Measurements from ENCODE around the gene PAX2. TPM values are rescaled to one million over a fixed set of nuclear protein-coding genes. Genes with fewer than 3 reads are reported as not detected.

PAX2 gene
- total RNA-seq, 5 donors from 2014 or later (not counting 1 experiment from before 2014, with no cell fraction given), result not detected

GRCh38 chr10:100867261-100867963, 122.0 kb downstream of the PAX2 start:
- H3K9me3 Mint-ChIP-seq, result no peaks in the 10 kb centered on the region
- H3K36me3 ChIP-seq (ENCODE audit: control insufficient read depth in 2 of 2, extremely low read depth in 1 of 2, insufficient read depth in 1 of 2, low read length in 1 of 2), result no peaks in the 10 kb centered on the region
- CTCF ChIA-PET, result no interaction called here
- no peaks in the 10 kb centered on the region for H3K4me1 ChIP-seq (ENCODE audit: control insufficient read depth in 1 of 2, extremely low read depth in 1 of 2, insufficient read depth in 2 of 2, low read length in 2 of 2)
- H3K4me3 Mint-ChIP-seq, result no peak overlapping the region
- DNase-seq (no peak), ATAC-seq (replicated peaks in 1 of 4) (no peak)
- no peaks in the 10 kb centered on the region for H3K9me3 ChIP-seq
- no peak overlapping the region for H3K4me3 ChIP-seq (ENCODE audit: control insufficient read depth in 1 of 2, extremely low read depth in 1 of 2, low read length in 1 of 2)
- no peak overlapping the region for H3K27ac ChIP-seq (ENCODE audit: low read length)
- peaks cover 2 to 6% (median 2%) of the 10 kb centered on the region in 3 donors for H3K4me1 Mint-ChIP-seq
- POLR2A ChIA-PET, result no interaction called here
- H3K27me3 ChIP-seq (replicated peaks in 1 of 2; ENCODE audit: control insufficient read depth in 2 of 2, extremely low read depth in 1 of 2, insufficient read depth in 2 of 2, low read length in 1 of 2), result peaks cover 3 to 56% of the 10 kb centered on the region in 2 experiments
- no peaks in the 10 kb centered on the region for H3K36me3 Mint-ChIP-seq
- WGBS (ENCODE audit: insufficient coverage), result 14% methylated on average over 1 of the region's 8 CpGs
- H3K27ac Mint-ChIP-seq, result no peak overlapping the region
- peaks cover 30 to 48% of the 10 kb centered on the region in 2 donors for H3K27me3 Mint-ChIP-seq

- H3K36me3 ChIP-seq (ENCODE audit: control insufficient read depth in 2 of 2, extremely low read depth in 1 of 2, insufficient read depth in 1 of 2, low read length in 1 of 2), result no peaks in the 10 kb centered on the region
- no peaks in the 10 kb centered on the region for H3K36me3 Mint-ChIP-seq
- peaks cover 2 to 6% (median 2%) of the 10 kb centered on the region in 3 donors for H3K4me1 Mint-ChIP-seq
- H3K9me3 Mint-ChIP-seq, result no peaks in the 10 kb centered on the region
- H3K4me3 ChIP-seq (ENCODE audit: control insufficient read depth in 1 of 2, extremely low read depth in 1 of 2, low read length in 1 of 2), result no peak overlapping the region
- no peak overlapping the region for H3K4me3 Mint-ChIP-seq
- H3K9me3 ChIP-seq, result no peaks in the 10 kb centered on the region
- WGBS (ENCODE audit: insufficient coverage), result 80% methylated on average over 1 of the region's 3 CpGs
- ATAC-seq (replicated peaks in 1 of 4) (no peak), DNase-seq (no peak)
- ChIA-PET CTCF (no interaction called here), POLR2A (no interaction called here)
- H3K27ac Mint-ChIP-seq, result no peak overlapping the region
- peaks cover 3 to 62% of the 10 kb centered on the region in 2 experiments for H3K27me3 ChIP-seq (replicated peaks in 1 of 2; ENCODE audit: control insufficient read depth in 2 of 2, extremely low read depth in 1 of 2, insufficient read depth in 2 of 2, low read length in 1 of 2)
- H3K27ac ChIP-seq (ENCODE audit: low read length), result no peak overlapping the region
- H3K27me3 Mint-ChIP-seq, result peaks cover 21 to 46% of the 10 kb centered on the region in 2 donors
- H3K4me1 ChIP-seq (ENCODE audit: control insufficient read depth in 1 of 2, extremely low read depth in 1 of 2, insufficient read depth in 2 of 2, low read length in 2 of 2), result no peaks in the 10 kb centered on the region
These were observed 123.0 kb downstream of the PAX2 start for GRCh38 chr10:100868382-100868781.

GRCh38 chr10:100869399-100869798, 124.0 kb downstream of the PAX2 start:
- no peaks in the 10 kb centered on the region for H3K36me3 ChIP-seq (ENCODE audit: control insufficient read depth in 2 of 2, extremely low read depth in 1 of 2, insufficient read depth in 1 of 2, low read length in 1 of 2)
- DNase-seq (no peak), ATAC-seq (replicated peaks in 1 of 4) (no peak)
- H3K27me3 ChIP-seq (replicated peaks in 1 of 2; ENCODE audit: control insufficient read depth in 2 of 2, extremely low read depth in 1 of 2, insufficient read depth in 2 of 2, low read length in 1 of 2), result peaks cover 3 to 64% of the 10 kb centered on the region in 2 experiments
- Mint-ChIP-seq H3K4me3 (no peak overlapping the region), H3K4me1 (peaks cover 2 to 6% (median 2%) of the 10 kb centered on the region in 3 donors), H3K27ac (no peak overlapping the region), H3K9me3 (no peaks in the 10 kb centered on the region), H3K36me3 (no peaks in the 10 kb centered on the region), H3K27me3 (peaks cover 18 to 43% of the 10 kb centered on the region in 2 donors)
- H3K9me3 ChIP-seq, result no peaks in the 10 kb centered on the region
- ChIA-PET POLR2A (no interaction called here), CTCF (no interaction called here)
- H3K4me1 ChIP-seq (ENCODE audit: control insufficient read depth in 1 of 2, extremely low read depth in 1 of 2, insufficient read depth in 2 of 2, low read length in 2 of 2), result no peaks in the 10 kb centered on the region
- H3K27ac ChIP-seq (ENCODE audit: low read length), result no peak overlapping the region
- H3K4me3 ChIP-seq (ENCODE audit: control insufficient read depth in 1 of 2, extremely low read depth in 1 of 2, low read length in 1 of 2), result no peak overlapping the region
- WGBS (ENCODE audit: insufficient coverage), result 75% methylated on average over 1 of the region's 4 CpGs

- no peak overlapping the region for H3K27ac Mint-ChIP-seq
- no peak overlapping the region for H3K4me3 Mint-ChIP-seq
- peaks cover 0 to 53% of the 10 kb centered on the region in 2 experiments for H3K27me3 ChIP-seq (replicated peaks in 1 of 2; ENCODE audit: control insufficient read depth in 2 of 2, extremely low read depth in 1 of 2, insufficient read depth in 2 of 2, low read length in 1 of 2)
- no peaks in the 10 kb centered on the region for H3K9me3 ChIP-seq
- peaks cover 9 to 36% of the 10 kb centered on the region in 2 donors for H3K27me3 Mint-ChIP-seq
- H3K4me1 ChIP-seq (ENCODE audit: control insufficient read depth in 1 of 2, extremely low read depth in 1 of 2, insufficient read depth in 2 of 2, low read length in 2 of 2), result no peaks in the 10 kb centered on the region
- DNase-seq (peak in 25 of 35 experiments; percentile 5 to 54 (median 28)), ATAC-seq (replicated peaks in 1 of 4) (peak in 2 of 4 experiments; percentile 40 to 43)
- H3K4me1 Mint-ChIP-seq, result no peaks in the 10 kb centered on the region
- ChIA-PET POLR2A (no interaction called here), CTCF (no interaction called here)
- no peaks in the 10 kb centered on the region for H3K36me3 ChIP-seq (ENCODE audit: control insufficient read depth in 2 of 2, extremely low read depth in 1 of 2, insufficient read depth in 1 of 2, low read length in 1 of 2)
- H3K4me3 ChIP-seq (ENCODE audit: control insufficient read depth in 1 of 2, extremely low read depth in 1 of 2, low read length in 1 of 2), result no peak overlapping the region
- WGBS (ENCODE audit: insufficient coverage), result no CpG with 5 or more reads among the region's 11 CpGs
- no peaks in the 10 kb centered on the region for H3K36me3 Mint-ChIP-seq
- no peak overlapping the region for H3K27ac ChIP-seq (ENCODE audit: low read length)
- no peaks in the 10 kb centered on the region for H3K9me3 Mint-ChIP-seq
These were observed 126.8 kb downstream of the PAX2 start for GRCh38 chr10:100872034-100872791.

- no peaks in the 10 kb centered on the region for H3K36me3 ChIP-seq (ENCODE audit: control insufficient read depth in 2 of 2, extremely low read depth in 1 of 2, insufficient read depth in 1 of 2, low read length in 1 of 2)
- Mint-ChIP-seq H3K27me3 (peaks cover 7 to 36% of the 10 kb centered on the region in 2 donors), H3K4me3 (no peak overlapping the region), H3K9me3 (no peaks in the 10 kb centered on the region), H3K36me3 (no peaks in the 10 kb centered on the region), H3K4me1 (no peaks in the 10 kb centered on the region), H3K27ac (no peak overlapping the region)
- H3K9me3 ChIP-seq, result no peaks in the 10 kb centered on the region
- WGBS (ENCODE audit: insufficient coverage), result 74% methylated on average over 4 of the region's 7 CpGs
- ATAC-seq (replicated peaks in 1 of 4) (no peak), DNase-seq (no peak)
- no peak overlapping the region for H3K27ac ChIP-seq (ENCODE audit: low read length)
- no peak overlapping the region for H3K4me3 ChIP-seq (ENCODE audit: control insufficient read depth in 1 of 2, extremely low read depth in 1 of 2, low read length in 1 of 2)
- POLR2A ChIA-PET, result no interaction called here
- no peaks in the 10 kb centered on the region for H3K4me1 ChIP-seq (ENCODE audit: control insufficient read depth in 1 of 2, extremely low read depth in 1 of 2, insufficient read depth in 2 of 2, low read length in 2 of 2)
- CTCF ChIA-PET, result no interaction called here
- H3K27me3 ChIP-seq (replicated peaks in 1 of 2; ENCODE audit: control insufficient read depth in 2 of 2, extremely low read depth in 1 of 2, insufficient read depth in 2 of 2, low read length in 1 of 2), result peaks cover 0 to 51% of the 10 kb centered on the region in 2 experiments
These were observed 127.9 kb downstream of the PAX2 start for GRCh38 chr10:100873146-100873826.

GRCh38 chr10:100873827-100874326, 128.5 kb downstream of the PAX2 start:
- H3K4me3 ChIP-seq (ENCODE audit: control insufficient read depth in 1 of 2, extremely low read depth in 1 of 2, low read length in 1 of 2), result no peak overlapping the region
- Mint-ChIP-seq H3K4me3 (no peak overlapping the region), H3K4me1 (no peaks in the 10 kb centered on the region), H3K27me3 (peaks cover 7 to 36% of the 10 kb centered on the region in 2 donors), H3K9me3 (no peaks in the 10 kb centered on the region), H3K36me3 (no peaks in the 10 kb centered on the region), H3K27ac (no peak overlapping the region)
- no peak for ATAC-seq (replicated peaks in 1 of 4)
- no peak for DNase-seq
- no peaks in the 10 kb centered on the region for H3K36me3 ChIP-seq (ENCODE audit: control insufficient read depth in 2 of 2, extremely low read depth in 1 of 2, insufficient read depth in 1 of 2, low read length in 1 of 2)
- ChIA-PET POLR2A (no interaction called here), CTCF (no interaction called here)
- no peaks in the 10 kb centered on the region for H3K4me1 ChIP-seq (ENCODE audit: control insufficient read depth in 1 of 2, extremely low read depth in 1 of 2, insufficient read depth in 2 of 2, low read length in 2 of 2)
- no peak overlapping the region for H3K27ac ChIP-seq (ENCODE audit: low read length)
- WGBS (ENCODE audit: insufficient coverage), result 80% methylated on average over 13 of the region's 14 CpGs
- H3K9me3 ChIP-seq, result no peaks in the 10 kb centered on the region
- peaks cover 0 to 51% of the 10 kb centered on the region in 2 experiments for H3K27me3 ChIP-seq (replicated peaks in 1 of 2; ENCODE audit: control insufficient read depth in 2 of 2, extremely low read depth in 1 of 2, insufficient read depth in 2 of 2, low read length in 1 of 2)
